Stimulated activated naive B cell treated with anti-CD40 and anti-IgM and Interleukin-4, amounts not matched to agents 10 μg/mL and 1 μg/mL and 100 μg/mL, for 72 hours (primary cell): ENCODE measurements around the gene CERS1.
A peak's percentile ranks its signal among the peaks of the same experiment; 100 is the strongest.

ENCODE experiments used
- ATAC-seq, 2 donors: fragments of 150-1000 bp; cut with Tn5 transposase; replicated peaks; 2 replicates each; pipeline ENCODE4 v1.10.0; 2021; ENCODE audit warnings: moderate library complexity in 1 of 2
- DNase-seq: peaks from one replicate; pipeline ENCODE4 v3.0.0; 2021
- H3K27ac Mint-ChIP-seq: one replicate; pipeline ENCODE4 v1.8.0; 2022; ENCODE audit warnings: mild to moderate bottlenecking, mixed read lengths
- H3K27me3 Mint-ChIP-seq, 2 donors: one replicate each; pipeline ENCODE4 v1.8.0; 2022; ENCODE audit warnings: mixed read lengths in 2 of 2
- H3K36me3 Mint-ChIP-seq, 2 donors: one replicate each; pipeline ENCODE4 v1.8.0; 2022; ENCODE audit warnings: mixed read lengths in 2 of 2, mild to moderate bottlenecking in 1 of 2
- H3K4me1 Mint-ChIP-seq, 2 donors: one replicate each; pipeline ENCODE4 v1.8.0; 2022; ENCODE audit warnings: mixed read lengths in 2 of 2, mild to moderate bottlenecking in 1 of 2
- H3K4me3 Mint-ChIP-seq, 2 donors: one replicate each; pipeline ENCODE4 v1.8.0; 2022; ENCODE audit warnings: mild to moderate bottlenecking in 2 of 2, mixed read lengths in 2 of 2, moderate library complexity in 1 of 2
- H3K9me3 Mint-ChIP-seq, 2 donors: one replicate each; pipeline ENCODE4 v1.8.0; 2022; ENCODE audit warnings: mixed read lengths in 2 of 2, mild to moderate bottlenecking in 1 of 2

CERS1 gene

GRCh38 chr19:18895824-18896341 lies at the start of gene CERS1:
TSS of gene CERS1 (minus strand) at chr19:18896158. CDS start at chr19:18896072, 86 bp downstream.
- ATAC-seq: peak; percentile 27 to 44

DNA sequence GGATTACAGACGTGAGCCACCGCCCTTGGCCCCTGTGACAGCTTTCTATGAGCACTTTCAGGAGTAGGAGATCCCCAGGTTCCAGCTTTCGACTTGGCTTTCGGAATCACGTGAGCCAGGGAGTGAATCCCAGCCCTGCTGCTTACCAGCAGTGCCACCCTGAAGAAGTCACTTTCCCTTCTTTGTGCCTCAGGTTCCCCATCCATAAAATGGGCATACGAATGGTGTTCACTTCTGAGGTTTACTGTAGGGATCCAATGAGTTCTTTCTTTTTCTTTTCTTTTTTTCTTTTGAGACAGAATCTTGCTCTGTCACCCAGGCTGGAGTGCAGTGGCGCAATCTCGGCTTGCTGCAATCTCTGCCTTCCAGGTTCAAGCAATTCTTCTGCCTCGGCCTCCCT lies 49.3 kb upstream of the CERS1 start:
- DNase-seq (no peak), ATAC-seq (no peak)
- no peaks in the 10 kb centered on the region for H3K9me3 Mint-ChIP-seq
- no peak overlapping the region for H3K27ac Mint-ChIP-seq
- peaks cover 24 to 43% of the 10 kb centered on the region in 2 donors for H3K27me3 Mint-ChIP-seq
- no peaks in the 10 kb centered on the region for H3K36me3 Mint-ChIP-seq
- H3K4me1 Mint-ChIP-seq: peaks cover 7 to 15% of the 10 kb centered on the region in 2 donors
- no peak overlapping the region for H3K4me3 Mint-ChIP-seq

More at GRCh38 chr19:18895824-18896341, at the start of gene CERS1:
- Mint-ChIP-seq H3K27me3 (peaks cover 23 to 50% of the 10 kb centered on the region in 2 donors), H3K36me3 (peaks cover 20 to 34% of the 10 kb centered on the region in 2 donors), H3K9me3 (no peaks in the 10 kb centered on the region), H3K4me1 (peaks cover 9 to 20% of the 10 kb centered on the region in 2 donors), H3K27ac (no peak within 1 kb of the TSS), H3K4me3 (peak within 1 kb of the TSS; percentile 83 to 85)
- no peak for DNase-seq

DNA sequence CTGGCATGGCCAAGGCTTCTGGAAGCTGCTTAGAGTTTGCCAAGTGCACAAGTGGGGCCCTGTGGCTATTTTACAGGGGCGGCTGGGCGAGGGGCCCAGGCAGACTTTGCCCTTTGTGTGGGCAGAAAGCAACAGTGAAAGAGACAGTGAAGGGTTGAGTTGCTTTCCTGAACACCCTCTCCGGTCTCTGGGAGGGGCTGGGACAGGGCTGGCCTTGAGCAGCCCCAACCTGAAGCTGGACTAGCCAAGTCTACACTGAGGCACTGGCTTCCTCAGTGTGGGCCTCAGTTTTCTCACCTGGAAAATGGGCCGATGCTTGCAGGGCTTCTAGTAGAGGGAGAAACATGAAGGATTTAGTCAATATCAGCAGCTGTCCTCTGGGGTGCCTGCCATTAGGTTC lies 47.5 kb upstream of the CERS1 start:
- Mint-ChIP-seq H3K4me1 (peaks cover 12 to 24% of the 10 kb centered on the region in 2 donors), H3K27ac (no peak overlapping the region), H3K27me3 (peaks cover 34 to 60% of the 10 kb centered on the region in 2 donors), H3K9me3 (no peaks in the 10 kb centered on the region), H3K4me3 (no peak overlapping the region), H3K36me3 (no peaks in the 10 kb centered on the region)
- ATAC-seq: no peak
- DNase-seq: no peak

GRCh38 chr19:18942692-18943091 lies 46.7 kb upstream of the CERS1 start:
- Mint-ChIP-seq H3K9me3 (no peaks in the 10 kb centered on the region), H3K36me3 (no peaks in the 10 kb centered on the region), H3K4me3 (peak overlapping the region in 1 of 2 donors; percentile 6), H3K27me3 (peaks cover 37 to 63% of the 10 kb centered on the region in 2 donors), H3K4me1 (peaks cover 12 to 24% of the 10 kb centered on the region in 2 donors), H3K27ac (peak overlapping the region; percentile 57)
- ATAC-seq: no peak
- no peak for DNase-seq

DNA sequence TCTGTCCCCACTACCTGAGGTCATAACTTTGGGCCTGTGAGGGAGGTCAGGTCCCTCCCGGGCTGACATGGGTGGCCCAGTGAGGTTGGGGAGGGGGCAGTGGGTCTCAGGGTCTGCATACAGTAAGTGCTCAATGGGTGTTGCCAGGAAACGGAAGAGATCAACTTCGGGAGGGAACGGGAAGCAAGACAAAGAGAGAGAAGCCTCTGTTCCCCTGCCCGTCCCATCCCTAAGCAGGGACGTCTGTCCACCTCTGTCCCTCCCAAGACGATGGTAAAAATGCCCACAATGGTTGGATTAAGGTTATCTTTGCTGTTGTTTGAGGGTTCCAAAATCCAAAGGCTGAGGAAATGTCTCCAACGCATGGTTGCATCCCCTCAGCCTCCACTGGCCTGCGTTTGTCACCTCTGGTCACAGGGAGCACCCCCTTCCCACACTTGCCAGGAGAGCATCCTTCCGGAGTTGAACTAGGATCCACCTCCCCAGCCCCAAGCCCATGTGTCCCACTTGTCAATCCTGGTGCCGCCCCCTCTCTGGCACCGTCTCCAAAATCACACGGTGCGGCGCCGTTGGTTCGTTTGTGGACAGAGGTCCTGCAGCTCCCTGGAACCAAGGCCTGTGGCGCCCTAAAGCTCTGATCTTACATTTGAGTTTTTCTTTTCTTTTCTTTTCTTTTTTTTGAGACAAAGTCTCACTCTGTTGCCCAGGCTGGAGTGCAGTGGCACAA lies 45.8 kb upstream of the CERS1 start:
- ATAC-seq: no peak
- peaks cover 12 to 24% of the 10 kb centered on the region in 2 donors for H3K4me1 Mint-ChIP-seq
- H3K36me3 Mint-ChIP-seq: no peaks in the 10 kb centered on the region
- no peak overlapping the region for H3K27ac Mint-ChIP-seq
- H3K4me3 Mint-ChIP-seq: peak overlapping the region; percentile 17 to 64
- peaks cover 40 to 60% of the 10 kb centered on the region in 2 donors for H3K27me3 Mint-ChIP-seq
- no peak for DNase-seq
- no peaks in the 10 kb centered on the region for H3K9me3 Mint-ChIP-seq

DNA sequence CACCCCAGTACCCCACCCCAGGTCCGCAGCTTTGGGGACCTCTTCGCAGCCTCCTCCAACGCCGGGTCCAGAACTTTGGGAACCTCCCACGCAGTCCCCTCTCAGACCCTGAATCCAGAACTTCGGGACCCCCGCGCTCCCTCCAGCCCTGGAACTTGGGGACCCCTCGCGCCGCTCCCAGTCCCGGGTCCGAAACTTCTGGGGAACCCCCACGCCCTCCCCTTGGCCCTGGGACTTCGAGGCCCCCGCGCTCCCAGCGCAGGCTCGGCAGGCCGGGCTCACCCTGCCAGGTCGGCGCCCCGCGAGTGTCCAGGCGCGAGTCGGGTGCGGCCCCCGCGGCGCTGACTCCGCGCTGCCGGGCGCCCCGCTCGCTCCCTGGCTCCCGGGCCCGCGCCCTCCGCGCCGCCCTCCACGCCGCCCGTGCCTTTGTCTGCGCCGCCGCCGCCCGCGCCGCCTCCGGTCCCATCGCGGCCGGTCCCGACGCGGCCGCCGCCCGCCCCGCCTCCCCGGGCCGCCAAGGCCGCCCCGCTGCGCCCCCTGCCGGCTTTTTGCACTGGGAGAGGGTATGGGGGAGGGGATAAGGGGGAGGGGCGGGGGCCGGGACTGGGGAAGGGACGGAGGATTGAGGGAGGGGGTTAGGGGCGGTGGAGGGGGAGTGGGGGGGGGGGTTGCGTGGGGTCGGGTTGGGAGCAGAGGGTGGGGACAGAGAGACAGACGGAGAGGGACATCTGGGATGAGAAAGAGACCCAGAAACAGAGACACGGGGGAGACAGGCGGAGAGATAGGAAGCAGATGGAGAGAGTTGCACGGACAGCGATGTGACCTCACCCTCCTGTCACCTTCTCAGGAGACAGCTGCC lies 45.0 kb upstream of the CERS1 start, which contains the start of gene HOMER3:
TSS of gene HOMER3 (minus strand) at position 449 of the 859 bp plus-strand sequence. CDS start 2,235 bp downstream, outside the sequence.
- no peak within 1 kb of the TSS for H3K27ac Mint-ChIP-seq
- peak; percentile 40 for DNase-seq

DNA sequence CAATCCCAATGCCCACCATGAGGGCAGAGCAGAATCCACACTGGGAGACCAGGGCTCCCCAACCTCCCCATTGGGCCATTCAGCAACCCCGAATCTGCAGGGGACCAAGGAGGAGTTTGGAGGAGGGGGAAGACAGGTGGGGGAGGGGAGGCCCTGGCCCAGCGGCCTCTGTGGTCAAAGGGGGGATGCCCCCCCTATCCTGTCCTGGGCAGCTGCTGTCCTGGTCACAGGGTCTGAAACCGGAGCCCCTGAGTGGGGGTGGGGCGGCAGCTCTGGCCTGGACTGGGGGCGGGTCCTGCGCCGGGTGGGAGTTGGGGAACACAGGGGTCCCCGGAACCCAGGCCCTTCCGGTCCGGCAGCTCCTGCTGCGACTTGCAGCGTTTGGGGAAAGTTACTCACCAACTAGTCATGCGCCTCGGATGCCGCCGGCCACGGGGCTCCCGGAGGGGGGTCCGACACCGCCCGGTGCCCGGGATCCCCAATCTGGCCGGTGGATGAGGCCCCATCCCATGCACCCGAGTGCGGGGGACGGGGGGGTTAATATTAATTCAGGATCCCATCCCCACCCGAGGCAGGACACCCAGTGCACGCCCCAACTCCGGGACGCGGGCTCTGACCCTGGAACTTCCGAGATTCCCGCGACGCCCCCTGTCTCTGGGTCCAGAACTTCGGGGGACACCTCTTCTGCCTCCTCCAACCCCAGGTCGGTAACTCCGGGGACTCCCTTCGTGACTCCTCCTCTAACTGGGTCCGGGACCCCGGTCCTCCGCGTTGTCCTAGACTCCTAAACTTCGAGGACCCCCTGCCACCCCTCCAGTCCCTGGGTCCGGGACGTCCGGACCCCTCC lies 44.2 kb upstream of the CERS1 start:
- Mint-ChIP-seq H3K27me3 (peaks cover 35 to 44% of the 10 kb centered on the region in 2 donors), H3K27ac (peak overlapping the region; percentile 22), H3K36me3 (no peaks in the 10 kb centered on the region), H3K4me1 (peaks cover 12 to 24% of the 10 kb centered on the region in 2 donors), H3K9me3 (no peaks in the 10 kb centered on the region), H3K4me3 (peak overlapping the region; percentile 80 to 82)
- DNase-seq (no peak), ATAC-seq (peak in 1 of 2 donors; percentile 13)

More for the DNA sequence above, 45.0 kb upstream of the CERS1 start, which contains the start of gene HOMER3:
- peaks cover 35 to 53% of the 10 kb centered on the region in 2 donors for H3K27me3 Mint-ChIP-seq
- ATAC-seq: peak; percentile 84
- H3K4me1 Mint-ChIP-seq: peaks cover 12 to 24% of the 10 kb centered on the region in 2 donors
- H3K4me3 Mint-ChIP-seq: peak within 1 kb of the TSS; percentile 71 to 82
- H3K9me3 Mint-ChIP-seq: no peaks in the 10 kb centered on the region
- no peaks in the 10 kb centered on the region for H3K36me3 Mint-ChIP-seq

DNA sequence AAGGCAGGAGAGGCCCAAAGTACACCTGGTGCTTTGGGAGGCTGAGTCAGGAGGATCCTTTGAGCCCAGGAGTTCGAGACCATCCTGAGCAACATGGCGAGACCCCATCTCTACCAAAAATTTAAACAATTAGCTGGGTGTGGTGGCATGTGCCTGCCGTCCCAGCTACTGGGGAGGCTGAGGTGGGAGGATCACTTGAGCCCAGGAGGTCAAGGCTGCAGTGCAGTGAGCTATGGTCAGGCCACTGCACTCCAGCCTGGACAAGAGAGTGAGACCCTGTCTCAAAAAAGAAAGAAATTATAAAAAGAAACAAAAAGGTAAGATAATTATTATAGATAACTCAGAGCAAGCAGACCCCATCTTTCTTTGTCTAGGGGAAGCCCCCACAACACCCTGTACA lies 43.2 kb upstream of the CERS1 start:
- ATAC-seq: no peak
- Mint-ChIP-seq H3K4me3 (peak overlapping the region in 1 of 2 donors; percentile 39), H3K27ac (no peak overlapping the region), H3K9me3 (no peaks in the 10 kb centered on the region), H3K36me3 (no peaks in the 10 kb centered on the region), H3K27me3 (peaks cover 41 to 53% of the 10 kb centered on the region in 2 donors), H3K4me1 (peaks cover 12 to 24% of the 10 kb centered on the region in 2 donors)
- DNase-seq: no peak

DNA sequence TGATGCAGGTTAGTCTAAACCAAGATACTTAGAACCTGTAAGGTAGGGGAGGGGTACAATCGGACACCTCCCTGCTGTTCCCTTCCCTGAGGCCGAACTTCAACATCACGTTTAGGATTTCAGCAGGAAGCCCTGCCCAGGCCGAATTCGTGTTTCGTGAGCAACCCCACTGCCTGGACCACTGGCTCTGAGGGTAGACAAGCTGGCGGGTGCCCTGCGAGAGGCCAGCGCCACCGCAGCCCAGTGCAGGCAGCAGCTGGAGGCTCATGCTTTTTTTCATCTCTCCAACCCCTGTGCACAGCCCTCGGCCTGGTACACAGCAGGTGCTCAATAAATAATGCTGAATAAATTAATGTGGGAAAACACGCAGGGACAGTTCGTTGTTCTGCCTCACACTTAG lies 37.3 kb upstream of the CERS1 start:
- DNase-seq (no peak), ATAC-seq (no peak)
- Mint-ChIP-seq H3K27me3 (peaks cover 26 to 31% of the 10 kb centered on the region in 2 donors), H3K4me1 (peaks cover 6 to 26% of the 10 kb centered on the region in 2 donors), H3K36me3 (peaks cover 0 to 2% of the 10 kb centered on the region in 2 donors), H3K9me3 (no peaks in the 10 kb centered on the region), H3K4me3 (peak overlapping the region in 1 of 2 donors; percentile 9), H3K27ac (no peak overlapping the region)

DNA sequence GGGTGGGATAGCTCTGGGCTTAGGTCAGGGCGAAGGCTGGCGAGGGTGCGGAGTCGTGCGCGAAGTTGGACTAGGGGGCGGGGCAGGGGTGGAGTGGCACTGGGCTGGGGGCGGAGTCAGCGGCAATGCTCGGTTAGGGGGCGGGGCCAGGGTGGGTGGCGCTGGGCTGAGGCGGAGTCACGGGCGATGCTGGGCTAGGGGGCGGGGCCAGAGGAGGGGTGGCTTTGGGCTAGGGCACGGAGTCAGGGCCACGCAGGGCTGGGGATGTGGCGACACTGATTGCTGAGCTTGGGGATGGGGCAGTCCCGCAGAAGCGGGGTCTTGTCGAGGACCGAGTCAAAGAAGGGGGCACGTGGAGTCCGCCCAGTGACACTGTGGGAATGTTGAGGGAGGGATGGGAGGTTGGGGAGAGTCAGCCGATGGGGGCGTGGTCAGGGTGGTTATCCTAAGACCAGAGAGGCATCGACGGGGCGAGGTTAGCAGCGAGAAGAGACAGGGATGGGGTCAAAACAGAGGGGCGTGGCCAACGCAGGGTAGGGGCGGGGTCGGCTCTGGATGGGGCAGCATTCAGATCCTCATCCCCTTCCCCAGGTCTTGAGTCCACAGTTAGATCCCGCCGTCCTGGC lies 36.4 kb upstream of the CERS1 start:
- H3K27me3 Mint-ChIP-seq: peaks cover 21 to 30% of the 10 kb centered on the region in 2 donors
- peak overlapping the region; percentile 82 to 85 for H3K4me3 Mint-ChIP-seq
- peaks cover 4 to 10% of the 10 kb centered on the region in 2 donors for H3K36me3 Mint-ChIP-seq
- H3K27ac Mint-ChIP-seq: peak overlapping the region; percentile 51
- ATAC-seq (peak; percentile 91 to 93), DNase-seq (peak; percentile 51)
- no peaks in the 10 kb centered on the region for H3K9me3 Mint-ChIP-seq
- peaks cover 6 to 26% of the 10 kb centered on the region in 2 donors for H3K4me1 Mint-ChIP-seq

GRCh38 chr19:18931316-18932162 lies 35.6 kb upstream of the CERS1 start:
- Mint-ChIP-seq H3K4me3 (peak overlapping the region in 1 of 2 donors; percentile 25), H3K36me3 (peaks cover 10 to 15% of the 10 kb centered on the region in 2 donors), H3K4me1 (peaks cover 6 to 26% of the 10 kb centered on the region in 2 donors), H3K27me3 (peaks cover 21 to 30% of the 10 kb centered on the region in 2 donors), H3K27ac (no peak overlapping the region), H3K9me3 (no peaks in the 10 kb centered on the region)
- ATAC-seq (no peak), DNase-seq (no peak)

- Mint-ChIP-seq H3K36me3 (peaks cover 26 to 31% of the 10 kb centered on the region in 2 donors), H3K27ac (peak overlapping the region; percentile 5), H3K27me3 (peaks cover 16 to 23% of the 10 kb centered on the region in 2 donors), H3K9me3 (no peaks in the 10 kb centered on the region), H3K4me1 (peaks cover 6 to 26% of the 10 kb centered on the region in 2 donors), H3K4me3 (no peak overlapping the region)
- ATAC-seq: no peak
- no peak for DNase-seq
Measured at GRCh38 chr19:18929311-18929710, 33.4 kb upstream of the CERS1 start.
